A549 treated with DMSO at 1 μM for 4 hours (cell line): ENCODE results near the gene COPS7B. TPM values are rescaled to one million over a fixed set of nuclear protein-coding genes. Genes with fewer than 3 reads are reported as not detected.

Experiments
- total RNA-seq: library from RNA; stranded (reverse); fragments of 200-300 nt; extraction: Qiagen RNA extraction; gene quantifications from 5 replicates; pipeline ENCODE4 v1.2.3, GENCODE V29; 2022; ENCODE audit warnings: low read depth

The COPS7B gene
- total RNA-seq: 33.8 to 43.8 TPM (median 41.8 TPM) in 5 replicates

DNA sequence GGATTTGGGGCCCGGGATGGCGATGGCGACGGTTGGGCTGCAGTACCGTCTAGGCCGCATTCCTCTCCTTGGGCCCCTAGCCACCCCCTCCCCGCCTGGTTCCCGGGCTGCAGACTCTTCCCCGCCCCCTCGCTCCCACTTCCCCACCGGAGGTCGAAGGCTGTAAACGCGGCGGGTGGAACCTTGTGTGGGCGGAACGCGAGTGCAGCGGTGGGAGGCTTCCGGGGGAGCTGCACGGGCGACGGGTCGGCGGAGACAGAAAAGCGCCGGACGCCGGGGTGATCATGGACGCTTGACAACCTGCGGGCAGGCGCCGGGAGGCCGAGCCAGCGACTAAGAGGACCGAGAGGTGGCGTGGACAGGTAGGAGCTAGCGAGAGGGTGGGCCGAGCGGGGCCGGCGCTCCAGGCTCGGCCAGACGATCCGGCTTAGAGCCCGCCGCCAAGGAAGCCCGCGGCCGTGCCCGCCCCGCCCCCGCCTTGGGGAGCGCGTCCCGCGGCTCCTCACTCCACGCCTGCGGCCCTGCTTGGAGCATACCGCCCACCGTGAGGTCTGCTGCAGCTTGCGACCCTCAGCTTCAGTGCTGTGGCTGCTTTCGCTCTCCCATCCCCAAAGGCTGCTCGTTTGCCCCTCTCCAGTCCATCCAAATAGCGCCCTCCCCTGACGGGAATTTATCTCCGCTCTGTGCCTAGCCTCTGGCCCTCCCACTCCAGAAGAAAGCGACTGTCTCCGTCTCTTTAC is at the start of gene COPS7B:
Gene COPS7B (plus strand): TSS at position 269 of the 740 bp plus-strand sequence. CDS start 2,126 bp downstream, outside the sequence.

DNA sequence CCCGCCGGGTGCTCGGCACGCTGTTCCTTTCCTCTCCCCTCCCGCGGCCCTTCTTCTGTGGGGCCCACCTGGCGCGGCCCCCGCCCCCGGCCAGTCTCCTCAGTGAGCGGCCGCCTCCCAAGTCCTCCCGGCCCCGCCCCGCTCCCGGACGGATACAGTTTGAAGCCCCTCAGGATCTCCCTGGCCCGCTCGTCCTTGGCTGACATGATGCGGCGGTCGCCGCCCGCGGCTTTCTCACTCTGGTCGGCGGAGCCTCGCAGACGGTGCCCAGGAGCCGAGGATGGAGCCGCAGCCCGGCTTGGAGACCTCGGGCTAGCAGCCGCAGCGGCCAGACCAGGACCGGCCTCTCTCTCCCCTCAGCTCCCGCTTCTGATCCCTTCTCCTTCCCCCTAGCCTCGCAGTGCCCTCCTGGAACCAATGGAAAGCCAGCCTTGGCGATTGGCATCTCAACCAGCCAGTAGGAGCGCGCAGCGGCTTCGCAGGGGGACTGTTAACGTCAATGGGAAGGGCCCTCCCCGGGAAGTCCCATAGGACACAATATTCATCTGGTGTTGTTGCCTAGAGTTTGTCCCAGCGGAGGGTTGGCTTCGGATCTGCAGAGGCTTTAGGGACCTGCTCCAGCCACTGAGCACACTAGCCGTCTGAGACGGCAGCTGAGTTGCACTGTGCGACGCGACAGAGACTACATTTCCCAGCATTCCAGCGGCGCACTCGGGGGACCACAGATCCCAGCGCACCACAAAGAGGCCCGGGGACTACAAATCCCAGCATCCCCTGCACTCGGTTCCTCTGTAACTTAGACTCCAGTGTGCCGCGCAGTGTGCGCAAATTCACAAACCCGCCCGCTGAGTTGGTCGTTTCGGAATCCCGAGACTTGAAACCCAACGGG is 5.1 kb upstream of the COPS7B start, which contains the start of gene PDE6D:
Gene PDE6D (minus strand): TSS at position 374 of the 889 bp plus-strand sequence. CDS start 168 bp downstream, at position 206.

Other genes with a start within 250 kb of the COPS7B start
- gene TEX44, start 193.6 kb upstream of the COPS7B start, total RNA-seq: not detected in 5 replicates
- gene PTMA, start 77.9 kb upstream of the COPS7B start, total RNA-seq: 1,489 to 1,712 TPM (median 1,584 TPM) in 5 replicates
- gene PDE6D, start 5.2 kb upstream of the COPS7B start, total RNA-seq: 19.2 to 24.1 TPM (median 23.8 TPM) in 5 replicates
- gene NPPC, start 140.0 kb downstream of the COPS7B start, total RNA-seq: 0.35 to 0.50 TPM (median 0.37 TPM) in 3 of 5 replicates, not detected in the others
- 11.6 to 16.3 TPM (median 13.9 TPM) in 5 replicates for gene DIS3L2, start 175.3 kb downstream of the COPS7B start, total RNA-seq